Lower lobe of right lung (tissue), 2 donors: ENCODE measurements around the gene SINHCAF. TPM values are rescaled to one million over a fixed set of nuclear protein-coding genes. Genes with fewer than 3 reads are reported as not detected.

Experiments
- ATAC-seq, 2 donors: fragments of 200-7000 bp; cut with Tn5 transposase; one replicate each; pipeline ENCODE4 v1.9.1; 2020 to 2022; ENCODE audit warnings: mild to moderate bottlenecking in 2 of 2, moderate library complexity in 2 of 2
- DNase-seq: peaks from one replicate; pipeline ENCODE4 v3.0.0-alpha.2; 2020
- H3K27ac ChIP-seq: fragments of 200-600 bp; one replicate; pipeline ENCODE4 v1.8.0; 2022
- H3K27me3 ChIP-seq: fragments of 200-600 bp; one replicate; pipeline ENCODE4 v1.8.0; 2022; ENCODE audit warnings: low read depth
- H3K36me3 ChIP-seq: fragments of 200-600 bp; one replicate; pipeline ENCODE4 v1.8.0; 2022; ENCODE audit warnings: mild to moderate bottlenecking
- H3K4me1 ChIP-seq: fragments of 200-600 bp; one replicate; pipeline ENCODE4 v1.8.0; 2022
- H3K4me3 ChIP-seq: fragments of 200-600 bp; one replicate; pipeline ENCODE4 v1.8.0; 2022; ENCODE audit warnings: mild to moderate bottlenecking
- H3K9me3 ChIP-seq: fragments of 200-600 bp; one replicate; pipeline ENCODE4 v1.8.0; 2022
- intact Hi-C: fragments of 100-400 bp; cut with DNase I; formaldehyde crosslinking; loops from one replicate; pipeline ENCODE4 v1.11.0; 2022
- total RNA-seq: library from RNA; stranded (reverse); fragmentation: NEBNext Ultra II Directional; extraction: Animal tissue kit (Norgen Biotek cat#: 25700); gene quantifications from one replicate; pipeline ENCODE4 v1.2.1, GENCODE V29; 2021
- TF ChIP-seq, protein P1 (sequence below): fragments of 200-600 bp; IDR thresholded peaks from one replicate; pipeline ENCODE4 v1.8.0; 2022; ENCODE audit warnings: antibody characterized with exemption, mild to moderate bottlenecking
- donor health status: DM: no; HTN: yes; CAD: no; lungs with severe emphysema.

Gene SINHCAF
- total RNA-seq, 1 donor from 2014 or later: 45.2 TPM

GRCh38 chr12:31343139-31343538 lies 17.2 kb upstream of the SINHCAF start:
- no peak overlapping the region for H3K27ac ChIP-seq
- H3K36me3 ChIP-seq: no peaks in the 10 kb centered on the region
- H3K4me1 ChIP-seq: no peaks in the 10 kb centered on the region
- H3K4me3 ChIP-seq: no peak overlapping the region
- no peak for DNase-seq
- TF ChIP-seq, protein P1, sequence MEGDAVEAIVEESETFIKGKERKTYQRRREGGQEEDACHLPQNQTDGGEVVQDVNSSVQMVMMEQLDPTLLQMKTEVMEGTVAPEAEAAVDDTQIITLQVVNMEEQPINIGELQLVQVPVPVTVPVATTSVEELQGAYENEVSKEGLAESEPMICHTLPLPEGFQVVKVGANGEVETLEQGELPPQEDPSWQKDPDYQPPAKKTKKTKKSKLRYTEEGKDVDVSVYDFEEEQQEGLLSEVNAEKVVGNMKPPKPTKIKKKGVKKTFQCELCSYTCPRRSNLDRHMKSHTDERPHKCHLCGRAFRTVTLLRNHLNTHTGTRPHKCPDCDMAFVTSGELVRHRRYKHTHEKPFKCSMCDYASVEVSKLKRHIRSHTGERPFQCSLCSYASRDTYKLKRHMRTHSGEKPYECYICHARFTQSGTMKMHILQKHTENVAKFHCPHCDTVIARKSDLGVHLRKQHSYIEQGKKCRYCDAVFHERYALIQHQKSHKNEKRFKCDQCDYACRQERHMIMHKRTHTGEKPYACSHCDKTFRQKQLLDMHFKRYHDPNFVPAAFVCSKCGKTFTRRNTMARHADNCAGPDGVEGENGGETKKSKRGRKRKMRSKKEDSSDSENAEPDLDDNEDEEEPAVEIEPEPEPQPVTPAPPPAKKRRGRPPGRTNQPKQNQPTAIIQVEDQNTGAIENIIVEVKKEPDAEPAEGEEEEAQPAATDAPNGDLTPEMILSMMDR: no peak
- ATAC-seq: no peak
- no peaks in the 10 kb centered on the region for H3K9me3 ChIP-seq
- no peaks in the 10 kb centered on the region for H3K27me3 ChIP-seq
- intact Hi-C loops: no loop called here

DNA sequence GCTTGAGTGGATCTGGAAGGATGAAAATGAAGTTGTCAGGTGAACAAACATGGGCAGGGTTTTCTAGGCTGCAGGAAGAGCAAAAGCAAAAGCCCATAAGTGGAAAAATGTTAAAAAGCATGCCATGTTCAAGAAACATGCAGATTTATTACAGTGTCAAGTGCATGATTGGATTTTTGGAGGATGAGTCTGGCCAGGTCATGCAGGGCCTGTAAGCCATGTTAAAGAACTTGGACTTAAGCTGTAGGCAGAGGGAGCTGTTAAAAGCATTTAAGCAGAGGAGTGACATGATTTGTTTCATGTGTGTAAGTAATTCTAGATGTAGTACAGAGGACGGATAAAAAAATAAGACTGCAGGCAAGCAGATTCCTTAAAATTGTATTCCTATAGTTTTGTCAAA lies 16.3 kb upstream of the SINHCAF start:
- no peak overlapping the region for H3K27ac ChIP-seq
- no peaks in the 10 kb centered on the region for H3K27me3 ChIP-seq
- intact Hi-C loops: no loop called here
- H3K9me3 ChIP-seq: no peaks in the 10 kb centered on the region
- H3K4me3 ChIP-seq: no peak overlapping the region
- TF ChIP-seq, protein P1: no peak
- ATAC-seq: no peak
- no peaks in the 10 kb centered on the region for H3K36me3 ChIP-seq
- no peaks in the 10 kb centered on the region for H3K4me1 ChIP-seq
- no peak for DNase-seq

- intact Hi-C loops: no loop called here
- Histone ChIP-seq H3K4me1 (no peaks in the 10 kb centered on the region), H3K27me3 (no peaks in the 10 kb centered on the region), H3K27ac (no peak overlapping the region), H3K4me3 (no peak overlapping the region), H3K9me3 (no peaks in the 10 kb centered on the region), H3K36me3 (no peaks in the 10 kb centered on the region)
- ATAC-seq (no peak), DNase-seq (no peak)
- TF ChIP-seq, protein P1: no peak
Measured at GRCh38 chr12:31339831-31340622, 14.1 kb upstream of the SINHCAF start.

- TF ChIP-seq, protein P1: no peak
- no peaks in the 10 kb centered on the region for H3K36me3 ChIP-seq
- ATAC-seq: no peak
- no peak overlapping the region for H3K27ac ChIP-seq
- H3K4me1 ChIP-seq: no peaks in the 10 kb centered on the region
- intact Hi-C loops: no loop called here
- DNase-seq: no peak
- no peak overlapping the region for H3K4me3 ChIP-seq
- no peaks in the 10 kb centered on the region for H3K27me3 ChIP-seq
- no peaks in the 10 kb centered on the region for H3K9me3 ChIP-seq
Measured at GRCh38 chr12:31337952-31338351, 12.0 kb upstream of the SINHCAF start.

- intact Hi-C loops: no loop called here
- DNase-seq: no peak
- H3K4me1 ChIP-seq: peaks cover 7% of the 10 kb centered on the region
- H3K36me3 ChIP-seq: no peaks in the 10 kb centered on the region
- H3K9me3 ChIP-seq: no peaks in the 10 kb centered on the region
- H3K4me3 ChIP-seq: no peak overlapping the region
- H3K27ac ChIP-seq: no peak overlapping the region
- H3K27me3 ChIP-seq: no peaks in the 10 kb centered on the region
- TF ChIP-seq, protein P1: no peak
- ATAC-seq: no peak
Measured at GRCh38 chr12:31331242-31331641, 5.3 kb upstream of the SINHCAF start.
